ENCODE results near the gene XPO6.
"Not testable (repeated sequence)": the region's sequence is repeated elsewhere in the genome, so short reads cannot be mapped to it uniquely, and the experiment has no call there.

Gene XPO6

DNA sequence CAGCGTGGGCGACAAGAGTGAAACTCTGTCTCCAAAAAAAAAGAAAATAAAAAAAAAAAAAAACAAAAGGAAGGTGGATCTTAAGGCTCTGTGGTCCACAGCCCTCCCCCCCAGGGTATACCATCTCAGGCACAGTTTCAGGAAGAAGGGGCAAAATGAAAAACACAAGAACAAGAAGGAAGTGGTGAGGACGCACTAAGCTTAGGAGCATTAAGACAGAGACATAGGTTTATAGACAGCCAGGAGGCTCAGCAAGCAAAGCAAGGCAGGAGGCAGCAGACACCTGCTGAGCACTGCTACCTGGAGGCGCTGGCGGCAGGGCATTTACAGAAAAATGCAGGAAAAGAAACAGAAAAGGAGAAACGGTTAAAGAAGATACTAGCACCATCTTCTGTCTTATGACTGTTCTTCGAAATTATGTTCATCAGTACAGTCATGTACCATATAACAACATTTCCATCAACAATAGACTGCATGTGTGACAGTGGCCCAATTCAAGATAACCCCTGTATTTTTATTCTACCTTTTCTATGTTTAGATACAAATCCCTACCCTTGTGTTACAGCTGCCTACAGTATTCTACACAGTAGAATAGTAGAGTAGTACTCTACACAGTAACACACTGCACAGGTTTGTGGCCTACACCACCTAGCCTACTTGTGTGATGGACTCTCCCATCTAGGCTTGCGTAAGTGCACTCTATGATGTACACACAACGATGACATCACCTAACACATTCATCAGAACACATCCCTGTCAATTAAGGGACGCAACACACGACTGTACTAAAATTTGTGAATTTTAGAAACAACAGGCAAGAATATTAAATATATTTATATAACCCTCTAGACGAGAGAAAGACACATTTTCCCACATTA is 62.5 kb downstream of the XPO6 start:
- DNase-seq (ENCODE audit: low spot score): peak; percentile 62

DNA sequence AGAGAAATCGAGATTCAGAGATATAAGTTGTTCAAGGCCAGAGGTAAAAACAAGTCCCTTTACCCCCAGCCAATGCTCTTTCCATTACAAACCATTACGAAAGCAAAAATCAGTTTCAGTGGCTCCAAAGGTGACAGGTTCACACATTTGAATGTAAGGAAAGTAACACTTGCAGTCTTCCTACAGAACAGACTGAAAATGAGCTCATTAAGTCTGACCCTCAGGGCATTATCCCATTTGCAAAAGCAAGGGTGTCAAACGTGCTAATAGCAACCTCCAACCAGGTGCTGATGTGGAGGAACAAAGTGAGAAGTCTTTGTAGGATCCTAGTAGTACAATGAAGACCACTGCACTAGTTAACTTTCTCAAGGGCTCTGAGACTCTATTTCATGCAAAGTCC is 65.2 kb downstream of the XPO6 start:
- no peak for DNase-seq (ENCODE audit: low spot score)

DNA sequence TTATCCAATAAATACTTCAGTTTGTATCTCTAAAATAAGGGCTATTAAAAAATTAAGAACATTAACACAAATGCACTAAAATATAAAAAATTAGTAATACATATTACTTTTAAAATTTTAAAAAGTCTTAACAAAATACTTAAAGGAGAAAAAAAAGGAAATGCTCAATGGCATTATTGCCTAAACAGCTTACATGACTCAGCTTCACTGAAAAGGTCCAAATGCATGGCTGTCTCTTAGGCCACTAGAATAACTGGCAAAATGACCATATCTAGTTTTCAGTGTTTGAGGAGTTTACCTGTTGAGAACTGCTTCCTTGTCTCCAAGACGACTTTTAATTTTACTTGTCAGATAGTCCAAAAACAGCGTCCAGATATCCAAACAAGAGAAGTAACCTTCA is 66.0 kb downstream of the XPO6 start:
- DNase-seq (ENCODE audit: low spot score): no peak

DNA sequence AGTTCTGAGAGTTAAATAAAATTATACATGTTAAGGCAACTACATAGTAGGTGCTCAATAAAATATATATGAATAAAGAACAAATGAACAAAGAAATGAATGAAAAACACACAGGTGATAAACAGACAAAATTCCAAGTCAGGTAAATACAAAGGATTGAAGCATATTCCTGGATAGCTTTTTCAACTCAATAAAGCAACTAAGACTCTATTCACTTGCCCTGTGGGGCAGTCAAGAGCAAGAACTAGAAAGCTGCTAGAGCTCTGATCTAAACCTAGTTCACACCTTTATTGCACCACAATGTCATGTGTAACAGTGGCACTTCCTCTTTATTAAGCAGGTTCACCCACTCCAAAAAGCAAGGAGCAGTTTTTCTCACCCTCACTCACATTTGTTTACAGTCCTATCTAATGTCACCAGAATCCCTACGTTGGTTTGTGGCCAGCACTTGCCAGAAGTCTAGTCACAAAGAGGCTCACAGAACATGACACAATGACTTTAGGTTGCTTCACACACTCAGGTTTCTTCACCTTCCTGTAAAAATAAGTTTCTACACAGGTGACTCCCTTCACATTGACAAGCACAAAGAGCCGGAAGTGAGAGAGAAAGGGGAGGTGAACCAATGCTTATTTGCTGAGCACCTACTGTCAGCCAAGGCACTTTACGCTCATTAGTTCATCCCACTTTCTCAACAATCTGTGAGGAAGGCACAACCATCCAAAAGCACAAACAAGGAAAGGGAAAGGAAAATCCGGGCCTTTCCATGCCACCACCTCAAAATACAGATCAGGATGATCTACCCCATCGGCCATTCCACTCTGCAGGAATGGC is 70.8 kb downstream of the XPO6 start:
- DNase-seq (ENCODE audit: low spot score): peak; percentile 89

DNA sequence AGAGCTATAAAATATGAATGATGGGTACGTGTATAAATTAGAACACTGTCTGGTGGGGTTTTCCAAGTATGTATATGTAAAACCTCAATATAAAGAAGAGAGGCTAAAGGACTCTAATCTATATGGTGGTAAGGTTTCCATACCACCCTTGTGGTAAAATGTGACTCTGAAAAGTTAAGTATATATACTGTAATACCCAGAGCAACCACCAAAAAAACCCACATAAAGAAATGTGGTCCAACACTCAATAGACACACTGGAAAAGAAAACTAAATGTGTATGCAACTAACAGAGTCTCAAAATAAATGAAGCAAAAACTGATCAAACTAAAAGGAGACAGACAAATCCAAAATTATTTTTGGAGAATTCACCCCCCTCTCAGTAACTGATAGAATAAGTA is 72.2 kb downstream of the XPO6 start:
- no peak for DNase-seq (ENCODE audit: low spot score)

DNA sequence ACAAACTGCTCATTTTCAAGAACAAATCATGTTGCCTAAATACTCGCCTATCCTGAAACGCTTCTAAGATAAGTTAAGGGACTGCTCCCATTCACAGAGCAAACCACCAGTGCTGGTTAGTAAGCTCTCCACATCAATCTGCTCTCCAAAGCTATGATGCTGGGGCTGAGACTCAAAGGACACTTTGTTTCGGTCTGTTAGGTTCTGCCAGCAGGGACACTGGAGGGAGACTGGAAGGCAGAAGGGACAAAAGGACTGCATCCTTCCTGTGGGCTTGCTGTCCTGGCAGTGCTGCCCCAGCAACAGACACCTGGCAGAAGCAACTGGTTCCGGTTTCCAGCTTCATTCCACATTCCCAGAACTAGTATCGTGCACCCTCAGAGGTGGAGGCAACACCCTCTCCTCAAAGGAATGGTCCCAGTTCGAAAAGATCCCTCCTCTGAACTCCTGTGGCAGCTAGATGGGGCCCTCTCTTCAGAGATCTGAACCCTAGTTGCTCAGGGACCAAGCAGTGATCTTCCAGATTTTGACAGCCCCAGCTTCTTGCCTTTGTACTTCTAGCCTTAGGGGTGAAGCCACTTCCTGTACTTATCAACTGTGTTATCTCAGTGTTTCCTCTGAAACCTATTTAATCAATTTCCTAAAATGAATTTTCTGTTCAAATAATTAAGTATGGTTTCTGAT is 74.9 kb downstream of the XPO6 start:
- DNase-seq (ENCODE audit: low spot score): peak; percentile 73

DNA sequence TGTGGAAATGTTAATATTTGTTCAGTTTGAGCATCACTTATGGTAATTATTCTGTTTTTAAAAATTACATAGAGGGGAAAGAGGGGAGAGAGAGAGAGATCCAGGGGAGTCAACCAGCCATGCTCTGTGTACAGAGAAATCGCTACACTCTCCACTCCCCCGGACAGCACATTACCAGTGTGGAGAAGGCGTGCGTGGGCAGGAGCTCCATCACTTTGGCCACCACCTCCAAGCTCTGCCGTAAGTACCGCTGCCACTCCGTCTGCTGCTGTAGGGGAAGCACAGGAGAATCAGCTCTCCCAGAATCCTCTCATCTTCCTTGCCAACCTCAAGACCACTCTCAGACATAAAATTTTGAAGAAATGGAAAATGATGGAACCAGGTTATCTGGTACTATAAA is 78.1 kb downstream of the XPO6 start:
- no peak for DNase-seq (ENCODE audit: low spot score)

DNA sequence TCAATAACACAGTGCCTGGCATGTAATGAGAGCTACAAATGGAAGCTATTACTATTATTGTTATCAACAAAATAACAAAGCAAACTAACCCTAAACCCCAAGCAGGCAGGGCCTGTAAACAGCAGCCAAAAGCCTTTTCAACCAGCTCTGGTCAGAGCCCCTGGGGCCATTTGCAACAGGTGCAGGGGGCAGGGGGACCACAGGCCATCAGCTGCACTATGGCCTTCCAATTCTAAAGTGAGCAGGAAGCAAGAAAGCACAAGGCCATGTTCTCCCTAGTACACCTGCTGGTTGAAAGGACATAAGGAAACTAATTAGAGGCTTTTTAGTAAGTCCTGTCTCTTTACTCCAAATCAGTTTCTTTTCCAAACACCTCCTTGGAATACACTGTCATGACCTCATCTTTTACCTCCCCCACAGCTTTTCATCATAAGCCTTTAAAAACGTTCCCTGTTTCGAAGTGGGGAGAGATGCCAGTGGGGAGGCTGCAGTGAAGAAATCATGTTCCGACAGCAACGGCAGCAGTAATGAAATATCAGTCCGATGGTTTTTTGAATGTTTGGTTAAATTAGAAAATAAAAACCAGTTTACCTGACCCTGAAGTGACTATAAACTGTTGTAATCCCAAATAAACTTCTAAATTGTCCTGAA is 79.9 kb downstream of the XPO6 start:
- DNase-seq (ENCODE audit: low spot score): no peak

DNA sequence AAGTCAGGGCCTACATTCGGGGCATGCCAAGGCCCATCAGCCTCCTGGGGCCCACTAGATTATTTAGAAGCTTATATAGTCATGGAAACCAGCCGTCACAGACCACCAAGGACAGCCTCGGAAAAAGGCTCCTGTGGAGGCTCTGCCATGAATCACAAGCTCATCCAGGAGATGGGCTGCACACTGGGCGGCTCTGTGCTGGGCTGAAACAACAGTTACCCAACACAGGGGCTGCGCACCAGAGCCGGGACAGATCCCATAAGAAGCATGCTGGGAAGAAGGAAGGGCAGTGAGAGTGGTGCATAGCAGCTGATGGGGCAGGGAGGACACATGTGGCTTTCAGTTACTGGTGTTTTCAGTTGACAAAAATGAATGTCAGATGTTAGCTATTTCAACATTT is 80.6 kb downstream of the XPO6 start:
- DNase-seq (ENCODE audit: low spot score): no peak

DNA sequence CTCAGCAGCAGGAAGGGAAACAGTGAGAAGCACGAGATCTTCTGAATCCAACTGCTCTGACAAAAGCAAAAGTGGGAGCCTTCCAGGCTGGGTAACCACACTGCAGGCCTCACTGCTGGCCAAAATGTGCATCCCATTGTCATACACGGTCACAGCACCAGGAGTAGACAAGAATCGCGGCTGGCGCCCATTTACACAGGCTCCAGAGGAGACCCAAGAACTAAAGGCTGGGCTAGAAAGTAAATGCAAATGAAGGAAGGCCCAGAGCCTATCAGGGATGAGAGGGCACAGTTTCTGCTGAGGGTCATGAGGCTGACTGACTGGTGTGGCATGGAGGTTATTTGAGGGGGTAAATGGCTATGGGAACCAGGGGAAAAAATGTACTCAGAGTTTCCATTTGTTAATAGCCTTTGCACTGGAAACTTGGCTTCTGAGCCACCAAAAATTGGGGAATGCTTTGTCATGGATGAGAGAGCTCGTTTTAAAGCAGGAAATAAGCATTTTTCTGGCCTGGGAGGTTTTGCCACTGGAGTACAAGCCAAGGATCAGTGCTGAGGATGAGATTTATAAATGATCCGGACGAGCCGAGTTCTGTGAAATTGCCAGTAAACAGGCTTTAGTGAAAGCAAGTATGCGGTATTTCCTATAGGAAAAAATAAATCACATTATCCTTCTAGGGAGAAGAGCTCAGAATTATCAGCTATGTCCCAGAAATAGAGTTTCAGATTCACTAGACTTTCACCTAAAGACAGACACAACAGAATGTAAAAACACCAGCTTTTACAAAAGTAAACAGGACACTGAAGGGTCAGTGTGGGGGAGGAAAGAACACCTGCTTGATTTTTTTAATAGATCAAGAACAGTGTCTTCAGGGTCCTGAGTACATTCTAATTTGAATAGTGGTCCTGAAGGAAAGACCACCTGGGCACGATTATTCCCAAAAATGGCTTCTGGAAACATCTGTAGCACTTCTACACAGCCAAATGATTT is 81.4 kb downstream of the XPO6 start:
- no peak for DNase-seq (ENCODE audit: low spot score)

DNA sequence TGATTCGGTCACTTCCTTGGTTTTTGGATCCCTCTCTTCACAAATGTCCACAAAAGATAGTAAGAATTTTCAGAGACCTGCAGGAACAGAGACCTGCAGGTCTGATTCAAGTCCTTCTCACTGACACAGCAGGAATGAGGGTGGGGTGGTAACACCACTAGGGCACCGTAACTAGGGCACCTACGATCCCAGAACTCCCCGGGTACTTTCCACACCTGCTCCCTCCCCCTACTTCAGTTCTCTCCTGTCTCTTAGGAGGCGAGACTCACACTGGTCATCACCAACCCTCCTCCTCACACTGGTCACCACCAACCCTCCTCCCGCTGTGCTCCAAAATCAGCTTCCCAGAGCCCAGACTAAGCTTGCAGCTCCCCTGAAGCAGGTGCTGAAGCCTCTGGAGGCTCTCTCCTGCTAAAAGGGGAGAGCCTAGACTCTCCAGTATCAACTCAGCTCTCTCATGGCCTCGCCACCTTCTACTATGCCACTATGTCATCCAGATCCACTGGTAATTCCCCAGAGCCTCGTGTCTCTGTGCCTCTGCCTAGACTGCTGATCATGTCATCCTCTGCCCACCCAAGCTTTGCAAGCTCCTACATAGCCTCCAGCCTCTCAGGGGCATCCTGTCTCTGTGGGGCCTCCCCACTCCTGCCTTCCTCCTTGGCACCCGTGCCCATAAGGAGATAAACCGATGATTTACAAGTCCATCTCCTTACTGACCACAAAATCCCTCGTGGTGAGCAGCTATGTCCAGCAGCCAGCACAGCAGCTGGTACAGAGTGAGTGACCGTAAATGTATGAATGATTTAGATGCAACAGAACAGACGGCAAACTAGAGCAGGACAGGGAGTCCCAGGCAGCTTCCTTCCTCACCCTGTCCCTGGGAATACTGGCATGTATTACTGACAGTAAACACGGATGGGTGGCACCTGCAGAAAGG is 84.8 kb downstream of the XPO6 start:
- no peak for DNase-seq (ENCODE audit: low spot score)

DNA sequence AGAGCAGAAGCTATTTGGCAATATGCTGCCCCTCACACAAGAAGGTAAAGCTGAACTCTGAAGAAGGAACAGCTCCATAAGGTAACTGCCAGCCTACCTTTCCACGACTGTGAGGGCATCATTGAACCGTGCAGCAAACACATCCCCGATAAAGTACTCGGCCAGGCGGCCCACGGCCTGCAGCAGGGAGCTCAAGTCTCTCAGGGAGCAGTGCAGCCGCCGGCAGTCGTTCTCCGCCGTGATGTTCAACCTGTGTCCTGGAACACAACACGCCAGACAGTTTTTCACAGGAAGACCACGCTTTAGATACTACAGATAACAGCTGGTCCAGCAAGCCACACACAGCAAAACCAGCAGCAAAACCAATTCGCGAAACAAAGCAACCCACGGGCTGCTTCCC is 86.2 kb downstream of the XPO6 start:
- no peak for DNase-seq (ENCODE audit: low spot score)

DNA sequence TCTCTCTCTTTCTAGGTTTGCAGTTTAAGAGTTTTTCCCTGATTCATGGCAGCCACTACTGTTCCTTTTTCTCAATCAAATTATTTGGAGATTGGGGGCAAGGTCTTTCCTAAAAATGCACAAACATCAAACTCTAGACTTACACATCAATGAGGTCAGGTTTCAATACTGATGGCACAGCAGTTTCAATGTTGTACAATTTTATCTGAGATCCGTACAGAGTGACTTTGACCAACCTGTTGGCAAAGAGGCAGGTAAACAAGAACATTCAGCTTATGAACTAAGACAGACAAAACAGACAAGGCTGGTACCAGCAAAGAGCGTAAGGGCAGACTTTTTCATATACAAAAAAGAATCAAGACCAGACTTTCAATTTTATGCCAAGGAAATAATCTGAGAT is 90.2 kb downstream of the XPO6 start:
- DNase-seq (ENCODE audit: low spot score): no peak

DNA sequence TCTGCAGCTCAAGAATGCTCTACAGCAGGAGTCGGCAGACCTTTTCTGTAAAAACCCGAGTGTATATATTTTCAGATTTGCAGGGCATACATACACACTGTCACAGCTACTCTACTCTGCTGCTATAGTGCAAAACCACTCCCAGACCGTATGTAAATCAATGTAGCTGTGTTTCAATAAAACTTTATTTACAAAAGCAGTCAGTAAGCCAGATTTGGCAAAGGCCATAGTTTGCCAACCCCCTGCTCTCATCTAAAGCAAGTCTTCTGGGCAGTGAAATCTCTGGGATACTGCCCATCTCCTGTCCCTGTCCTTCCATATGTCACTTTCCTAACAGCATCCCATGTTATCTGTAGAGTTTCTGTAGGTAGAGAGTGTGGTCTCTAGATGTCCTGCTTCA is 91.0 kb downstream of the XPO6 start:
- no peak for DNase-seq (ENCODE audit: low spot score)

DNA sequence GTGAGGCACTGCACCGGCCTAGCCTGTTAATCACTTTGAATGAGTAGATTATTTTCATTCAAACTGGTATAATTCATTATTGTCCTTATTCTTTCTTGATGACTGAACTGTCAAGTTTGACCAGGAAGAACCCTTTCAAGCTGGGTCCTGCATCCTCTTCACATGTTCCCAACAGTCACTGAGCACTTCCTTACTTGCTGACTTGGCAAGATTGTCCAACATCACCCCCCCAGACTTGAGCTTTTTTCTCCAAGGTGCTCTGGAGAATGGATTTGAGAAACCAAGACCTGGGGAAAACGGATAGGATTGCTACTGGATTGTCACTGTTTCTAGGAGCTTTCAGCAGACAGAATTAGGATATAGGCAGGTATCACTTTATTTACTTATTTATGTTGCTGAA is 93.1 kb downstream of the XPO6 start:
- no peak for DNase-seq (ENCODE audit: low spot score)

DNA sequence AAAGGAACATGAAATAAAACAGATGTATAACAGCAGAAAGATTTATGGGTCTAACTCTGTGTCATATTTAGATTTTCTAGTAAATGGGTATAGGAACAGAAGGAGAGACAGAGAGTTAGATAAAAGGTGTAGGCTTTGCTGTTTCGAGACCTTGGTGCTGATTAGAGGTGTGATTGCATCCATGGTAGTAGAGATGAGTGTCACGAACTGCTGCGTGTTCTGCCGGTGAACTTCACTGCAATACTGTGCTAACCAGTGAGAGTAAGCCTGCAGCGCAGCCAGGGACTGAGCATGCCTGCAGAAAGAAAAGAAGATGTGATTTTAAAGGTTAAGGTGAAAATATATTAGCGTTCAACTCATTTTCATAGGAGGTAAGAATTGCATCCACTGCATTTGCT is 94.6 kb downstream of the XPO6 start:
- no peak for DNase-seq (ENCODE audit: low spot score)

DNA sequence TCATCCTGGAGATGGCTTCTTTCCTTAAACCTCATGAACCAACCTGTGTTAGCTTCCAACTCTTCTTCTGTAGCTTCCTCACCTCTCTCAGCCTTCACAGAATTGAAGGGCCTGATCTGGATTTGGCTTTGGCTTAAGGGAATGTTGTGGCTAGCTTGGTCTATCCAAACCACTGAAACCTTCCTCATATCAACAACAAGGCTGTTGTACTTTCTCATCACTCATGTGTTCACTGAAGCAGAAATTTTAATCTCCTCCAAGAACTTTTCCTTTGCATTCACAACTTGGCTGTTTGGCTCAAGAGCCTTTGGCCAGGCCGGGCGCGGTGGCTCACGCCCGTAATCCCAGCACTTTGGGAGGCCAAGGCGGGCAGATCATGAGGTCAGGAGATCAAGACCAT is 95.9 kb downstream of the XPO6 start:
- DNase-seq (ENCODE audit: low spot score): not testable (repeated sequence)

DNA sequence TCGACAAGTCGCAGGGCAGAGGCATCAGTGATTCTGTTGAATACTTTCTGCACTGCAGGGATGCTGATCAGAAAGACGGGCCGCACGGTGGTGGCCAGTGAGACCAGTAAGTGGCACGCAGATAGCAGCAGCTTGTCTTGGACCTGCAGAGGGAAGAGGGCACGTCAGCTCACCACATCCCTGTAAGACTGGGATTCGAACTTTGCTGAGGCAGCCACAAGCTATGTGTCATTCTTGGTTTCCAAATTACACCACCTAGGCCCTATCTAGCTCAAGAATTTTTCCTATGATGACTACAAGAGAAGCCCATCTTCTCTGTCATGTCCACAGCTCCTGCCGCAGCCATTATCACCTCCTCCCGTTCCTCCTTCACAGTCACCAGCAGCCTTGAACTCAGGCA is 98.9 kb downstream of the XPO6 start:
- no peak for DNase-seq (ENCODE audit: low spot score)

DNA sequence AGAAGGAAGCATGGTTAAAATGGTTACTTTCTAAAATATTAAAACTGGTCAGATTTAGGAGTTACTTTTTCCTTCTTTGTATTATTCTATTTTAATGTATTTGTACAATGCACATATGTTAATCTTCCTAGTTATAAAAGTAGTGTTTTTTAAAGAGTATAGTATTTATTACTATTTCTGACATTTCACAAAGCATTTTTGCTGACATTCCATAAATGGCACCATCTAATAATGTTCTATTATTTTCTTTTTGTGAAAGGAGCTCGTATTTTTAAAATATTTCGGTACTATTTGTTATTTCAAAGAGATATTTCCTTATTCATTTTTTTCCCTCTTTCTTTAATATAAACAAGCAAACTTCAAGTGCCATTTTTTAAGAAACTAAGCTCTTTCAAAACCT is 100.8 kb downstream of the XPO6 start:
- no peak for DNase-seq (ENCODE audit: low spot score)

DNA sequence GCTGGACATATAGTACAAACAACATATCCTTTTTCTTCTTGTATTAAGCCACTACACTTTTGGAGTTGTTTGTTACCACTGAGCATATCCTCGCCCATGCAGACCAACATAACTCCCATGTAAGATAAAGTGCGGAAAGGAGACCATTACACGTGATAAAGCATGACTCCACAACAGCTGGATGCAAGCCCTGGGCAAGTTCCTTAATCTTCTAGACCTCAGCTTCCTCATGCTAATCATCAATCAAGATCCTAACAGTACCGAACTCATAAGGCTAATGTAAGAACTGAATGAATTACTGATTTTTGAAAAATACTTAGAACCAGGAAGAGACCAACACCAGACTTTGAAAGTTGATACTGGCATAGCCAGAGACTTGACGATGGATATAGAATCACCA is 101.3 kb downstream of the XPO6 start:
- no peak for DNase-seq (ENCODE audit: low spot score)
